HG03280 (cell line): ENCODE data around the gene TGM1.

Source experiments
- ATAC-seq: cut with Tn5 transposase; IDR thresholded peaks from one replicate; pipeline ENCODE4 v1.9.1; 2021; ENCODE audit warnings: mild to moderate bottlenecking, moderate library complexity; ENCODE audit not compliant: unreplicated experiment

The TGM1 gene

DNA sequence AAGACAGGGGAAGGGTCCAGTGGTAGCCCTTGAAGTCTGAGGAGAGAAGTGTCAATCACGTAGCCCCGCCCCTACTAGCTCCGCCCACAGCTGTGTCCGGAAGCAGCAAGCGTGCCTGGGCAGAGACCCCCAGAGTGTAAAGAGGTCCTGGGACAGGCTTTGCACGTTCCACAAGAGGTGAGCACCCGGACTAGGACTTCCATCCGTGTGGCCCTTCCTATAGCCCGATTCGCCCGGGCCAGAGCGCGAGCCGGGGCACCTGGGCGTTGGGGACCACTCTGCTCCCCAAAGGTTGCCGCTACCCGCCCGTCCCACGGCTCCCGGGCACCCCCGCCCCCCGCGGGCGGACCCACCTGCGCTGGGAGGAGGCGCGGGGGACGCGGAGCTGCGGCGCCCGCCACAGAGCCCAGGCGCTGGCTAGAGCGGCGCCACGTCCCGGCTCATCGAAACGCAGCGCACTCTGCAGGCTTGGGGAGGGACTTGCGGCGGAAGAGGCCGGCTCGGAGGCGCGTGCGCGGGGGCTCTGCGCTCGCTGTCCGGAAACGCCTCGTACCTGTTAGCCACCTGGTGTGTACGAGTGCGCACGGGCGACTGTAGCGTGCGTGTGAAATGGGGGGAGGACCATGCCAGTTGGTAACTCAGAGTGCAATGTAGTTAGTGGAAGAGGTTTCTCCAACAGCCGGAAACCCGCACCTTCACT, 8.3 kb upstream of the TGM1 start, which contains the start of gene RABGGTA:
RABGGTA (minus strand) TSS at position 464 of the 700 bp plus-strand sequence. CDS start 482 bp downstream, outside the sequence.
- peak; percentile 88 for ATAC-seq

GRCh38 chr14:24270537-24271133, 7.7 kb upstream of the TGM1 start:
- no peak for ATAC-seq

GRCh38 chr14:24269910-24270536, 7.0 kb upstream of the TGM1 start:
- no peak for ATAC-seq

GRCh38 chr14:24269368-24269767, 6.4 kb upstream of the TGM1 start:
- no peak for ATAC-seq

DNA sequence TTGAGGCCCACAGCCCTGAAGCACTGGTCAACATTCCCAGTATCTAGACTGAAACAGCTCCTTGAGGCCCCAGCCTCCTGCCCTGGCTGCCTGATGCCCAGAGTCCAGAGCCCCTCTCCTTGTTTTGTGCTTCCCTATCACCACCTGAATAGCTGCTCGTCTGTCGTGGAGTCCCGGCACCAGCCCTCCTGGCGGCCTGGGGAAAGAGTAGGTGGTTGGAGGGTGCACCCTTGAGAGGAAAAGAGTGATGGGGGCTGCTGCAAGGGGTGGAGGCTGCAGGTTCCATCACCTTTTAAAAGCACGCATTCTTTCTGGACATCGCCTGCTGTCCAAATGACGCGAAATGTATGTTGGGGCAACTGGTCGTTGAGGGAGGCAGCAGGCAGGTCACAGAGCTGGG, 5.2 kb upstream of the TGM1 start:
- ATAC-seq: no peak

- no peak for ATAC-seq
These were observed 4.5 kb upstream of the TGM1 start for GRCh38 chr14:24267516-24267915.

- ATAC-seq: no peak
These were observed 3.6 kb upstream of the TGM1 start for GRCh38 chr14:24266344-24267244.

- no peak for ATAC-seq
These were observed 1.3 kb upstream of the TGM1 start for GRCh38 chr14:24264298-24264697.

GRCh38 chr14:24263848-24264247, 871 bp upstream of the TGM1 start:
- ATAC-seq: no peak

DNA sequence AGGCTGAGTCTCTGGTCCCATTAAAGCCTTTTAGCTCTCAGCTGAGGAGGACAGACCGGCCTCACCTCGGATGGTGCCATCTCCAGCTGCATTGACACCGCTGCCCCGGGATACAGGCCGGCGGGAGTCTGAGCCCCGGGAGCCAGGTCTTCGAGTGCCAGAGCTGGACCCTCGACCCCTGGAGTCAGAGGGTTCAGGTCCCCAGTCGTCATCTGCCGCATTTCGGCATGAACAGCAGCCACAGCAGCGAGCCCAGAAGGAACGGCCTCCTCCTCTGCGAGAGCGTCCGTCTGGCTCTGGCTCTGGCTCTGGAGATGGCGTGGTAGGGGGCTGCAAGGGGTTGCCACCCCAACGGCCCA, 1.0 kb downstream of the TGM1 start:
- no peak for ATAC-seq

GRCh38 chr14:24261256-24261968, 1.6 kb downstream of the TGM1 start:
- ATAC-seq: no peak

DNA sequence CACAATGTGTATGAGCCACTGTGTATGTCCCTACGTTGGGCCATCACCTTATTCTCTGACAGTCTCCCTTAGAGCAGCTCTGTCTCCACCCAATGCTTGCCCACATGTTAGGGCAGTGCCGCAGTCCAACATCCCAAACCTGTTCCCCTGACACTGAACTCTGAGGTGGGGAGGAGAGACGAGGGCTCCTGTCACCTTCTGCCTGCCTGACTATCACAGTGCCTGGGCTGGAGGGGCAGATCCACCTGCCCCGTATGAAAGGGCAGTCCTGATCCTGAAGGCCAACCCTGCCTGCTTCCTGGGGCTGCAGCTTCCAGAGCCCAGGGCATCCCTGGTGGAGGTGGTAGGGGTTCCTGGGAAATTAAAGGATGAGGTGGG, 2.2 kb downstream of the TGM1 start:
- ATAC-seq: no peak

DNA sequence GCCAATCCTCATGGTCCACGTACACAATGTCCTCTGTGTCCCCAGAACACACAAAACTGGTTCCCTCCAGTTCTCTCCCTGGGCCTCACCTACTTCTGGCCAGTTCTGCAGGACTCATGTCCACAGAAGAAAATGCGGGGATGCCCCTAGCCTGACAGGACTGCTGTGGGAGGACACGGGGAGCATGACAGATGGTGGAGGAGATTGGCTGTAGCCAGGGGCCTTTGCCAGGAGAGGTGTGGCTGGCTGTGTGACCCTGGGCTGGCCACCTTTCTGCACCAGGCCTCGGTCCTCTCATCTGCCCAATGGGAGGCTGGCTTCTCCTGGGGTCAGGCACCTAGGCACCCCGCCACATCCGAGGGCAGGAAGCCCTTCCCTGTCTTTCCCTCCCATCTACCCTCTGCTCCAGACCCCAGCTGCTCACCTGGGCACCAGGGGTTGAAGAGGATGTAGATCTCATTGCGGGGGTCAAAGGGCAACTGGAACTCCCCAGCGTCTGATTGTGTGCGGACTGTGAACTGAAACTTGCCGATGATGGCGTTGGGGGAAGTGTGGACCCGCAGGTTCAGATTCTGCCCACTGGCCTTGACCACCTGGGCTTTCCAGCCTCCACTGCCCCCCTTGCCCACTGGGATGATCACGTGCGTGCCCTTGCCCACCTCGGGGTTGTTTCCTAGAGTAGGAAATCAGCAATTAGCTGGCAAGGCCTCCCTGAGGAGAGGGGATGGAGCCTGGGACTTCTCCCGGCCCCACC, 2.8 kb downstream of the TGM1 start:
- no peak for ATAC-seq

DNA sequence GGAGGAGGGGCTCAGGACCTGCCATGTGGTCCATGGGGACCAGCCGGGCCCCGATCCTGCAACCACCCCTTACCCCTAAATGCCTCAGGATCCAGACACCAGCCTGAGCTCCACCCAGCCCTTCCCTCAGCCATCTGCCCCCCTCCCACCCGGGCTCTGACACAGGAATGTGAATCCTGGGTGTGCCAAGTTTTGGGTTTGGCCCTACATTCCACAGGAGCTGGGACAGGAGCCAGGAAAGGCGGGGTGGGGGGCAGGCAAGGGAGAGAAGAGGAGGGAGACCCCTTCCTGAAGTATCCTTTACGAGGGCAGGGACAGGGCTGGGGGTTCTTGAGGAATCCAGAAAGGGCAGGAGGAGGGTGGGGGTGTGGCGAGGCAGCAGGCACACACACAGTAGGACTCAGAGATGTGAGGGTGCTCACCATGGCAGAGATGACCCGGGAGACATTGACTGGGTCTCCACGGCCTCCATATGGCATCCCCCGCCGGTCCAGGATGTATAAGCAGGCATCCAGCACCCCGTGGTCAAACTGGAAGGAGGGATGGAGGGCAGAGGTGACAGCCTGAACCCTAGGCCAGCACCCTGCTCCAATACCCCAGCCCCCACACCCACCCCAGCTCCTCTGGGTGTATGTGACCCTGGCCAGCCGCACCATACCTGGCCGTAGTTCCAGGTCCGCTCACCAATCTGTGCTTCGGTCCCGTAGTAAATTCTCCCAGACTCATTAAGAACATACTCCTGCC, 3.5 kb downstream of the TGM1 start:
- ATAC-seq: no peak

- no peak for ATAC-seq
These were observed 4.3 kb downstream of the TGM1 start for GRCh38 chr14:24258548-24259265.

GRCh38 chr14:24258119-24258518, 4.9 kb downstream of the TGM1 start:
- ATAC-seq: no peak

- ATAC-seq: no peak
These were observed 6.0 kb downstream of the TGM1 start for GRCh38 chr14:24256960-24257359.

- ATAC-seq: no peak
These were observed 6.9 kb downstream of the TGM1 start for GRCh38 chr14:24255931-24256711.
